Activated CD8-positive, alpha-beta memory T cell treated with anti-CD3 and anti-CD28 coated beads for 24 hours (primary cell): ENCODE measurements around the gene SCMH1.
A peak's percentile ranks its signal among the peaks of the same experiment; 100 is the strongest.

Source experiments
- DNase-seq: peaks from one replicate; pipeline ENCODE4 v3.0.0-alpha.2; 2020

The SCMH1 gene

DNA sequence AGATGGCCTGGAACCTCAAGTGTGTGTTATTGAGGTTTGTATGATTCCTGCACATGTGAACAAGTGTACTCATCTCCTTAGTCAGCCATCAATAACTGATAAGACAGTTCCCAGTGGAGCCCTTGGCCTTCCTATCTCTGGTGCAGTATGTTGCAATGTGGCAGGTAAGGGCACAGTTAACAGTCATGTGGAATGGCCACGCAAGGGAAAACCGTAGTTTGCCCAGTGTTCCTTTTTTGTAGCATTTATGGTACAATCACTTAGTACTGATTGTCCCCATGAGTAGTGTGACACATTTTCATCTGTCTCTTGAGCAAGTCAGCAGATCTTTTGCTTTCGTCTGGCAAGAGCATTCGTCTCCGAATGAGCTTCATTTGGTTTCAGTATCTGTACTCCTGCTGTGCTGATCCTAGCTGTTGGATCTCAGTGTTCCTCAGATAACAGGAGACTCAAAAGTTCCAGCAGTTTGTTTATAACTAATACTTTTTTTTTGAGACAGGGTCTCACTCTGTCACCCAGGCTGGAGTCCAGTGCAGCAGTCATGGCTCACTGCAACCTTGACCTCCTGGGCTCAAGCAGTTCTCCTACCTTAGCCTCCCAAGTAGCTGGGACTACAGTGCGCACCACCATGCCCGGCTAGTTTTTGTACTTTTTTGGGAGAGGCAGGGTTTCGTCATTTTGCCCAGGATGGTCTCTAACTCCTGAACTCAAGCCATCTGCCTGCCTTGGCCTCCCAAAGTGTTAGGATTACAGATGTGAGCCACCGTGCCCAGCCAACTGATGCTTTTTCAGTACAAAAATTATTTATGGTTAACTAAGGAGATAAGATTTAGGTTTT is 254.4 kb downstream of the SCMH1 start:
- no peak for DNase-seq

DNA sequence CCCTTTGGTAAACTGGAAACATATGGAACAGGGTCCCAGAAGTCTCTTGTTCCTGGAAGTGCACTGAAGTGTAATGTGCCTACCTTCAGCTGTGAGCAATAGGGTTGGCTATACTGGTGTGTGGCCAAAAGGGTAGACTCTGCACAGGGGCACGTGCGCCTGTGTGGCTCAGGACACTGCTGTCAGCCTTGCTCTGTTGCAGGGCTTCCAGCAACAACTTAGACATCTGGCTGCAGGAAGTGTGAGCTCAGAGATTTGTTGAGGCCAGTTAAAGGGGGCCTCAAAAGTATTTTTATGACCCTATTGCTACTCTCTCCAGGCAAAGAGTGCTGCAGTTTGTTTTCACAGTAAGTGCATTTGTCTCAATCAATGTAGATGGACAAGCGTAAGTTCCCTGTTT is 255.2 kb downstream of the SCMH1 start:
- no peak for DNase-seq

DNA sequence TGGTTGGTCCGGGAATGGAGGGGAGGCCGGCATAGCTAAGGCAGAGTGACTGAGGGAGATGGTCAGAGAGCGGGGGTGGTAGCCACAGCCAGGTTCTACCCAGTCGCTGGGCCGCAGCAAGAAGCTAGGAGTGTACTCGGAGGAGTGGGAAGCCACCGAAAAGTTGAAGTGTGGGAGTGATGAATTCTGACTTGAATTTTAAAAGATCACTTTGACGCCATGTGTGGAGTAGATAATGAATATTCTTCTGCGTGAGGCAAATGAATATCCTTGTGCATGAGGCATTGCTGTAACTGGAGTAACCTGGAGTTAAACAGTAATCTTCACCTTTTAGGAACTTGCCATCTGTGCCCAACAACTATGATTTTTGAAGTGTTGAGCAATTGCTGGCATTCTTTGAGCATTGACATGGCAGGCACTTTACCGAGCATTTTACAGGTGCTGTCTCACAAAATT is 255.8 kb downstream of the SCMH1 start:
- DNase-seq, result no peak

DNA sequence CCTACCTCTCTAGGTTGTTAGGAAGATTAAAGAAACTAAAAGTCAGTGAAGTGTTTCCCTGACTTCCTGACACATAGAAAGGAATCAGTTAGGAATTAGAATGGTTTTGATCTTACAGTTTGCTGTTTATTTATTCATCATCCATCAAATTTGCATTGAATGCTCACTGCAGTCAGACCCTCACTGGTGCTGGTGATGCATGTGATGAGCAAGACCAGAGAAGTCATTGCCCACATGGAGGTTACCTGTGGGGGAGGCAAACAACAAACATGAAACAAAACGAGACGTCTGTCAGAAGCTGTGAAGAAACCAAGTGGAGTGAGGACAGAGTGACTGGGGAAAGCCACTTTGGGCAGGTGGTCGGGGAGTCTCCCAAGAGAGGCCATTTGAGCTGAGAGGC is 256.2 kb downstream of the SCMH1 start:
- DNase-seq, result no peak

DNA sequence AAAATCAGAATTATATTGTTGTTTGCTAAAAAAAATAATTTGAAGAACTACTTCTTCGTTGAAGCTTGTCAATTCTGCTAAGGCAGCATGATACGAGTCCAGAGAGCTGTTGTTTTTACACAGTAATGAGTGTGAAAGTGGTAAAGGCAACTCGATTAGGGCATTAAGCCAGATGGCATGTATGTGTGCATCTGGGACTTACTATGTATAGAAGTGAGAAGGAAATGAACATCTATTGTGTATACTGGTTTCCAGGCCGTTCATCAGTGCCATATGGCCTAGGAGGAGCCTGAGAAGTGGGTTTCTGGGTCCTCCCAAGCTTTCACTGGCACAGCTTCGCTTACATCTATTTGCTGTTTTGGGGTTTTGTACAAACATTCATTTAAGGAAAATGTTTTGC is 256.9 kb downstream of the SCMH1 start:
- DNase-seq, result no peak

DNA sequence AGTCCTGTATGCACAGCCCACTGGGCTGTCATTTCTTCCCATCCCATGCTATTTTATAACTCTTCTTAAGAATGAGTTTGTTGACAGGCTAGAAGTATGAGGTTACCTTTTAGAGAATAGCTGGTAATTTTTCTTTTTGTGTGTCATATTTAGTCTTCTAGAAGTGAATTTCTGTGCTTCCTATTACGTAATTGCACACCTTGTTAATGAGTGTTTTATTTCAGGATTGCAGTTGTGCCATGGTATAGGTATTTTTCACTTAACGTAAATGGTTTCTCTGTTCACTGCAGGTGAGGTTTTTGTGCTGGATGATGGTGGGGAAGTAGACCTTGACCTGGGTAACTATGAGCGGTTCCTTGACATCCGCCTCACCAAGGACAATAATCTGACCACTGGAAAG is 257.6 kb downstream of the SCMH1 start:
- no peak for DNase-seq

DNA sequence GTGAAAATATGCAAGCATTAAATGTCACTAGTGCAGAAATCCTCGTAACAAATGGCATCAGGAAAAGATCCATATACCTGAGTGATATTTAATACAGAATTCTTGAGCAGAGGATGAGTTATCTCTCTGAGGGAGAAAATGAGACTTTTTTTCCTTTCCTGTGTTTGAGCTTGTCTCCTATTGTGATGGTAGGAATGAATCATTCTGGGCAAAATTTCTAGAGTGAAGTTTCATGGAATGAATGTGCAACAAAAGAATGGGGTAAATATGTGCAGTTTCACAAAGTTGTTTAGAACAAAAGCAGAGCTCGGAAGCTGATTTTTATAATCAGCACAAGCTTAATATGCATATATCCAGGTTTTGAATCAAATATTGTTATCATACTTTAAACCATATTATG is 258.0 kb downstream of the SCMH1 start:
- DNase-seq, result no peak

DNA sequence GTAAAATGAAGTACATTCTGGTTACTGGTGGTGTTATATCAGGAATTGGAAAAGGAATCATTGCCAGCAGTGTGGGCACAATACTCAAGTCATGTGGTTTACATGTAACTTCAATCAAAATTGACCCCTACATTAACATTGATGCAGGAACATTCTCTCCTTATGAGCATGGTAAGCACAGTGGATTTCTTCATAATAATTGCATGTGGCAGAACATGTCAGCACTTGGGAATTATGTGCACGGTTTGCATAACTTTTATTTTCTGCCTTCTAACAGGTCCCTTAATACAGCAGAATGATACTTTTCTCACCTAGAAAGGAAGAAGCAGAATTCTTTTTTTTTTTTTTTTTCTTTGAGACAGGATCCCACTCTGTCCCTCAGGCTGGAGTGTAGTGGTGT is 258.8 kb downstream of the SCMH1 start:
- no peak for DNase-seq

DNA sequence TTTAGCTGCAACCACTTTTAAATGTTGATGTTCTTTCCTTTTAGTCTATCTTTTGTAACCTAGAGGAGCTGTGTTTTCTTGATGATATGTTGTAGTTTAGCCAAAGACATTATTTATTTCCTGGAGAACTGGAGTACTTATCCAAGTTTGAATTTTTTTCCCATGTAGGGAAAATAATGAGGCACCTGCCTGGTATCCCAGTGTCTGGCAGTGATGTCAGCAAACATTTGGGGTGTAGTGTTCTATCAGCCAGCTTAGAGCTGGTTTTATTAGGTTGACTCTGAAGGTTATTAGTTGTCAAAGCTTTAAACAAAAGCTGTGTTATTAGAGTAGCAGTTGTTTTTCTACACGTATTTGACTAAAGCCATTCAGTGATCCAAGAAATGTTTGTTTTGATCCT is 259.4 kb downstream of the SCMH1 start:
- DNase-seq, result no peak

DNA sequence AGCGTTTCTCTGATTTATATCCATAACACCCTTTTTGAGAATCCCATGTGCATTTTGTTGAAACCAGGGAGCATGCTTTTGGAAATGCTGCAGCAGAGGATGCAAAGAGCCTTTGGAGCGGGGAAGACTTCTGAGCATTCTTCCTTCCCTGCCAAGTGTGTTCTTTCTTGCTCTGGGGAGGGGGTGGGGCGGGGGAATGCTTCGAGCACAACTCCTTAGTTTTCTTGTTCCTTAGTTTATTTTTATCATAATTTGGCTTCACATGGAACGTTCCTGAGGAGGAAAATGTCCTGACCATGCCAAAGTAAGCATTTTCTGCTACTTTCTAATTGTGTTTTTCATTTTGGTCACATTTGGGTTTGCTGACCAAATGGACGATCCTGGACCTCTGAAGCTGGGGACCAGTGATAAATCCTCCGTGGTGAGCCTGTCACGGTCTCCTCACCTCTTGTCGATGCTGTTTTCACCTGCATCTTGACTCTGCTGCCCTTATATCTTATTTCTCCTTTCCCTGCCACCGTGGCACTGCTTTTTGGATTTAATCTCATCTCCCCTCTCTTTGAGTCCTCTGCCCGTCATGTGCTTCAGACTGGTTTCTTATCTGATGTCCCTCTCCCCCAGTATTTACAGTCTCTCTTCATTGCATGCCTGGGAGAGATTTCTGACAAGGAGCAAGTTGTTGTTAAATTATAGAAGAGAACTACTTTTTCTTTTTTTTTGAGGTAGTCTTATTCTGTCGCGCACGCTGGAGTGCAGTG is 260.2 kb downstream of the SCMH1 start:
- DNase-seq, result no peak

DNA sequence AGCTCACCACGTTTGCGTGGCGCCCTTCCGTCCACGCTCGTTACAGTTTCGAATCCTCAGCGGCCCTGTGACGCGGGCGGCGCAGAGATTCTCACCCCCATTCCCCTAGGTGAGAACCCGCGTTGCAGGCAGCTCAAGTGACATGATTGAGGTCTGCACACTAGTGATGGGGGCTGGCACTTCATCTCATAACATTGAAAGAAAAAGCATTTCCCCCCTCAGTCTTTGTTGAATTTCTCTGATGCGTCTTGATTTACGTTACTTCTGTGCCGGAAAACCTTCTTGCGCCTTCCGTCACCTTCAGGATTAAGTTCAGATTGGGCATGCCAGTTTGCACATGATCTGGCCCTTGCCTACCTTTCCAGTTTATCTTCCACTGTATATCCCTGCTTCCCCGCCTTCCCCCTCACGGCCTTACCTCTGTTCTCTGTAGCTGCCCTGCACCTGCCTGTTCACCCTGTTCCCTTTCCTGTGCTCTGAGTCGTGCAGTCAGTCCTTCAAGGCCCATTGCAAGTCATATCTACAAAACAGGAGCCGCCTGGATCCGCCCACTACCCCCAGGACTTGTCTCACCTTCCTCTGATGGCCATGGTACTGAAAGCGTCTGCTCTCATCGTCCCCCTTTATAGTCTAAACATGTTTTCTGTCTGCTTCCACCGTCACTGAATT is 261.5 kb downstream of the SCMH1 start:
- peak; percentile 82 for DNase-seq

DNA sequence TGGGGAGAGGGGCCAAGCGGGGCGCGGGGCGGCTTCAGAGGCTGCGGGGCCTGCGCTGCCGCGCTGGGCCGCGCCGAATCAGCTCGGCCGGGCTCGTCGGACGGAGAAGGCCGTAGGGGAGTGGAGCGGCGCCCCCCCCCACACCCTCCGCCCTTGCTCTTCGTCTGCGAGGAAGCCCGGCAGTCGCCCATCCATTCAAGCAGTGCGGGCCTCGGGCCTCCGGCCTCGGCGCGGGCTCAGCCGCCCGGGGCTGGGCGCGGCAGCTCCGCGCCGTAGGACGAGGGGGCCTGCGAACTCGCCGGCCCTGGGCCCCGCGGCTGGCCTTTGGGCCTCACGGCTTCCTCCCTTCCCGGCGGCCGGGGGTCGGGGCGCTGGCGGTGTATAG is 262.0 kb downstream of the SCMH1 start:
- DNase-seq, result no peak

DNA sequence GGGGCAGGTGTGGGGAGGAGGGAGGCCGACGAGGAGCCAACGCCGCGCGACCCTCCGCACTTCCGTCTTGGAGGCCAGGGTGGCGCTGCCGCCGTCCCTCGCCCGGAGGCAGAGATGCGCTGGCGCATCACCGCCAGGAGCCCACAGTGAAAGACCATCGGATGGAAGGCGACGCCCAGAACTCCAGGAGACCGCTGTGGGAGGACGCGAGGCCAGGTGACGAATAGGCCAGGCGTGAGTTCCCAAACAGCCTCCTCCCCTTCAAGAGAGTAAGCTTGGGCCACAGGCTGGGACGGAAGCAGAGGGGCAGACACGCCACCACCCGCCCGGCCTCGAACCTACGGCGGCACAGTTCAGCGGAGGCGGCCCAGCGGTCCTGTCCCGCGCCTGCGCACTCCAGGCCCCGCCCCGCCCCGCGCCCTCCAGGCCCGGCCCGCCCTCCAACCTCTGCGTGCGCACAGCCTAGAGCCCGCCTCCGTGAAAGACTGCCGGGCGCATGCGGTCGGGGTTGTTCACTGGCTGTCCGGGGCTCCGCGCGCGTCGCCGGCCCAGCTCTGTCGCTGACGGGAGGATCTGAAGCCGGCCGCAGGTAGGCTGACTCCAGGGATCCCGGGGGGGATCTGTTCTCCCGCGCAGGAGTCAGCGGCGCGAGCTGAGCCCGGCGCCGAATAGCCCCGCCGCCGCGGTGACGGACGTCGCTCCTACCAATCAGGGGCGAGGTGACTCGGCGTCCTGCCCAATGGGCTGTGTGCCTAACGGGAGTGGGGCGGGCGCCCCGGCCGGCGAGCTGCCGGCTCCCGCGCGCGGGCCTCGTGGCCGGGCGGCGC is 262.7 kb downstream of the SCMH1 start, which contains the start of gene CTPS1:
Gene CTPS1 (plus strand): TSS at position 456 of the 827 bp plus-strand sequence. CDS start 3,595 bp downstream, outside the sequence.
- peak; percentile 99 for DNase-seq

DNA sequence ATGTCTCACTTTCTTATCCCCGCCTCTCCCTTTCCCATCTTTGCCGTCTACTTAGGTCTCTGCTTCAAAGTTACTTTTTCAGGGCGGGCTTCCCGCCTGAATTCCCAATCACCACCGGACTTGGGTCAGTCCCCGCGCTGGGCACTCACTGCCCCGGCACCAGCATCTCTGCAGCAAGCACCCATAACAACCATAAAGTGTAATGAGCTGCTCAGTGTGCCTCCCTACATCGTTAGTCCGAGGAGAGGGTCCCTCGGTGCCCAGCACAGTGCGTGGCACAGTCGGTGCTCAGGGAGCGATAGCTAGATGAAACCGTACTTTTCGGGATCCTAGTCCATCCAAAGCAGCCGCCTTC is 263.2 kb downstream of the SCMH1 start:
- DNase-seq, result no peak

DNA sequence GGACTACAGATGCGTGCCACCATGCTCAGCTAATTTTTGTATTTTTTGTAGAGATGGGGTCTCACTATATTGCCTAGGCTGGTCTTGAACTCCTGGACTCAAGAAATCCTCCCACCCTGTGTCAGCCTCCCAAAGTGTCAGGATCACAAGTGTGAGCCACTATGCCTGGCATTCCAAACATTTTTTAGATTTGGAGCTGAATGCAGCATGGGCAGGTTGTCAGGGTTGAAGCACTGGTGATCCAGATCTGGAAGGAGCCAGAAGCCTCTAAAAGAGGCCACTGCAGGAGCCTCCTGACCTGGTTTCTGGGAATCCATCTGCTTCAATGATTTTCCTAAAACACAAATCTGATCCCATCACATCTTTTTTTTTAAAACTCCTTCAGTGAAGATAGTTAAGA is 264.4 kb downstream of the SCMH1 start:
- no peak for DNase-seq
